WTC11 (cell line): ENCODE data around the gene NTN1.

Source experiments
- ESRRA ChIP-seq: sonication (generic); formaldehyde crosslinking; IDR thresholded peaks from 2 replicates; pipeline ENCODE4 v1.8.1; 2022; ENCODE audit warnings: mild to moderate bottlenecking, missing genetic modification reagents, borderline replicate concordance
- FOXP1 ChIP-seq: sonication (generic); formaldehyde crosslinking; IDR thresholded peaks from 2 replicates; pipeline ENCODE4 v1.8.0; 2022; ENCODE audit warnings: missing genetic modification reagents, mild to moderate bottlenecking, moderate library complexity, borderline replicate concordance
- IRF2 ChIP-seq: sonication (generic); formaldehyde crosslinking; IDR thresholded peaks from 2 replicates; pipeline ENCODE4 v1.8.0; 2022; ENCODE audit warnings: low read depth, missing genetic modification reagents, borderline replicate concordance
- NR3C1 ChIP-seq: sonication (generic); formaldehyde crosslinking; conservative IDR thresholded peaks from 2 replicates; pipeline ENCODE4 v1.8.1; 2023; ENCODE audit warnings: low read depth, mild to moderate bottlenecking, missing genetic modification reagents
- TEAD1 ChIP-seq: sonication (generic); formaldehyde crosslinking; IDR thresholded peaks from 2 replicates; pipeline ENCODE4 v1.8.0; 2022; ENCODE audit warnings: mild to moderate bottlenecking, missing genetic modification reagents
- ZNF138 ChIP-seq: sonication (generic); formaldehyde crosslinking; conservative IDR thresholded peaks from 2 replicates; pipeline ENCODE4 v1.8.1; 2022; ENCODE audit warnings: mild to moderate bottlenecking, moderate library complexity, missing genetic modification reagents
- ZNF263 ChIP-seq: sonication (generic); formaldehyde crosslinking; IDR thresholded peaks from 2 replicates; pipeline ENCODE4 v1.8.1; 2022; ENCODE audit warnings: low read depth, mild to moderate bottlenecking, moderate library complexity, missing genetic modification reagents
- ZNF317 ChIP-seq: sonication (generic); formaldehyde crosslinking; IDR thresholded peaks from 2 replicates; pipeline ENCODE4 v1.8.1; 2023; ENCODE audit warnings: low read depth, mild to moderate bottlenecking, moderate library complexity, missing genetic modification reagents, borderline replicate concordance
- TF ChIP-seq, protein P1 (sequence below): sonication (generic); formaldehyde crosslinking; IDR thresholded peaks from 2 replicates; pipeline ENCODE4 v1.8.1; 2023; ENCODE audit warnings: mild to moderate bottlenecking, missing genetic modification reagents, moderate library complexity
- TF ChIP-seq, protein P2 (sequence below): fragments of 200-600 bp; IDR thresholded peaks from 2 replicates; pipeline ENCODE4 v1.8.0; 2022; ENCODE audit warnings: antibody characterized with exemption
- TF ChIP-seq, protein P3 (sequence below): sonication (generic); formaldehyde crosslinking; IDR thresholded peaks from 2 replicates; pipeline ENCODE4 v1.8.1; 2023; ENCODE audit warnings: mild to moderate bottlenecking, missing genetic modification reagents
- TF ChIP-seq, protein P4 (sequence below): sonication (generic); formaldehyde crosslinking; IDR thresholded peaks from 2 replicates; pipeline ENCODE4 v1.8.1; 2022; ENCODE audit warnings: low read depth, mild to moderate bottlenecking, moderate library complexity, missing genetic modification reagents, borderline replicate concordance
- TF ChIP-seq, protein P5 (sequence below): sonication (generic); formaldehyde crosslinking; IDR thresholded peaks from 2 replicates; pipeline ENCODE4 v1.8.0; 2022; ENCODE audit warnings: missing genetic modification reagents
- TF ChIP-seq, protein P6 (sequence below): fragments of 250-450 bp; sonication (Bioruptor Pico); IDR thresholded peaks from 2 replicates; pipeline ENCODE4 v1.9.0; 2021; ENCODE audit warnings: mild to moderate bottlenecking

DNA sequence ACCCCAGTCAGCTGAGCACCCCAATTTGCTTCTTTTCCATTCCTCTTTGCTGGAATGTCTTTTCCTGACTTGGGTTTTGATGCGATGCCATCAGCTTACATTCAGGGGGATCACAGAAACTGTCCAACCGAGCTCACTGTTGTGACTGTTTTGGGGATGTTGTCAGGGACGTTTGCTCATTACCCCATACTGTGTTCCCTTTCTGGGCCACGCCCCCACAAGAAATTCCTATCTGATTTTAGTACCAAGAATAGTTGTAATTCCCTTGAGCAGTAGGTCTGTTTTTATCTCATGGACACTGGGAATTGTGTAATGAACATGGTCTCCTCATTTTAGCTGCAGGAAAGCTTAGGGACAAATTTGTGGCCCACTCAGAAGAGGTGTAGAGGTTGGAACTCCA is 2.6 kb upstream of the NTN1 start:
- no peak for TF ChIP-seq IRF2 (CRISPR knock-in tag)
- TF ChIP-seq ZNF263 (CRISPR knock-in tag), result no peak
- no peak for TF ChIP-seq ZNF138 (CRISPR knock-in tag)
- TF ChIP-seq, protein P1, sequence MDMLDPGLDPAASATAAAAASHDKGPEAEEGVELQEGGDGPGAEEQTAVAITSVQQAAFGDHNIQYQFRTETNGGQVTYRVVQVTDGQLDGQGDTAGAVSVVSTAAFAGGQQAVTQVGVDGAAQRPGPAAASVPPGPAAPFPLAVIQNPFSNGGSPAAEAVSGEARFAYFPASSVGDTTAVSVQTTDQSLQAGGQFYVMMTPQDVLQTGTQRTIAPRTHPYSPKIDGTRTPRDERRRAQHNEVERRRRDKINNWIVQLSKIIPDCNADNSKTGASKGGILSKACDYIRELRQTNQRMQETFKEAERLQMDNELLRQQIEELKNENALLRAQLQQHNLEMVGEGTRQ (CRISPR knock-in tag), result no peak
- no peak for TF ChIP-seq NR3C1
- TF ChIP-seq, protein P2, sequence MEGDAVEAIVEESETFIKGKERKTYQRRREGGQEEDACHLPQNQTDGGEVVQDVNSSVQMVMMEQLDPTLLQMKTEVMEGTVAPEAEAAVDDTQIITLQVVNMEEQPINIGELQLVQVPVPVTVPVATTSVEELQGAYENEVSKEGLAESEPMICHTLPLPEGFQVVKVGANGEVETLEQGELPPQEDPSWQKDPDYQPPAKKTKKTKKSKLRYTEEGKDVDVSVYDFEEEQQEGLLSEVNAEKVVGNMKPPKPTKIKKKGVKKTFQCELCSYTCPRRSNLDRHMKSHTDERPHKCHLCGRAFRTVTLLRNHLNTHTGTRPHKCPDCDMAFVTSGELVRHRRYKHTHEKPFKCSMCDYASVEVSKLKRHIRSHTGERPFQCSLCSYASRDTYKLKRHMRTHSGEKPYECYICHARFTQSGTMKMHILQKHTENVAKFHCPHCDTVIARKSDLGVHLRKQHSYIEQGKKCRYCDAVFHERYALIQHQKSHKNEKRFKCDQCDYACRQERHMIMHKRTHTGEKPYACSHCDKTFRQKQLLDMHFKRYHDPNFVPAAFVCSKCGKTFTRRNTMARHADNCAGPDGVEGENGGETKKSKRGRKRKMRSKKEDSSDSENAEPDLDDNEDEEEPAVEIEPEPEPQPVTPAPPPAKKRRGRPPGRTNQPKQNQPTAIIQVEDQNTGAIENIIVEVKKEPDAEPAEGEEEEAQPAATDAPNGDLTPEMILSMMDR, result no peak
- TF ChIP-seq, protein P3, sequence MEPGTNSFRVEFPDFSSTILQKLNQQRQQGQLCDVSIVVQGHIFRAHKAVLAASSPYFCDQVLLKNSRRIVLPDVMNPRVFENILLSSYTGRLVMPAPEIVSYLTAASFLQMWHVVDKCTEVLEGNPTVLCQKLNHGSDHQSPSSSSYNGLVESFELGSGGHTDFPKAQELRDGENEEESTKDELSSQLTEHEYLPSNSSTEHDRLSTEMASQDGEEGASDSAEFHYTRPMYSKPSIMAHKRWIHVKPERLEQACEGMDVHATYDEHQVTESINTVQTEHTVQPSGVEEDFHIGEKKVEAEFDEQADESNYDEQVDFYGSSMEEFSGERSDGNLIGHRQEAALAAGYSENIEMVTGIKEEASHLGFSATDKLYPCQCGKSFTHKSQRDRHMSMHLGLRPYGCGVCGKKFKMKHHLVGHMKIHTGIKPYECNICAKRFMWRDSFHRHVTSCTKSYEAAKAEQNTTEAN (CRISPR knock-in tag), result no peak
- TF ChIP-seq FOXP1 (CRISPR knock-in tag), result no peak
- TF ChIP-seq, protein P4, sequence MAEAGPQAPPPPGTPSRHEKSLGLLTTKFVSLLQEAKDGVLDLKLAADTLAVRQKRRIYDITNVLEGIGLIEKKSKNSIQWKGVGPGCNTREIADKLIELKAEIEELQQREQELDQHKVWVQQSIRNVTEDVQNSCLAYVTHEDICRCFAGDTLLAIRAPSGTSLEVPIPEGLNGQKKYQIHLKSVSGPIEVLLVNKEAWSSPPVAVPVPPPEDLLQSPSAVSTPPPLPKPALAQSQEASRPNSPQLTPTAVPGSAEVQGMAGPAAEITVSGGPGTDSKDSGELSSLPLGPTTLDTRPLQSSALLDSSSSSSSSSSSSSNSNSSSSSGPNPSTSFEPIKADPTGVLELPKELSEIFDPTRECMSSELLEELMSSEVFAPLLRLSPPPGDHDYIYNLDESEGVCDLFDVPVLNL, result no peak
- TF ChIP-seq TEAD1 (CRISPR knock-in tag), result no peak
- TF ChIP-seq, protein P5, sequence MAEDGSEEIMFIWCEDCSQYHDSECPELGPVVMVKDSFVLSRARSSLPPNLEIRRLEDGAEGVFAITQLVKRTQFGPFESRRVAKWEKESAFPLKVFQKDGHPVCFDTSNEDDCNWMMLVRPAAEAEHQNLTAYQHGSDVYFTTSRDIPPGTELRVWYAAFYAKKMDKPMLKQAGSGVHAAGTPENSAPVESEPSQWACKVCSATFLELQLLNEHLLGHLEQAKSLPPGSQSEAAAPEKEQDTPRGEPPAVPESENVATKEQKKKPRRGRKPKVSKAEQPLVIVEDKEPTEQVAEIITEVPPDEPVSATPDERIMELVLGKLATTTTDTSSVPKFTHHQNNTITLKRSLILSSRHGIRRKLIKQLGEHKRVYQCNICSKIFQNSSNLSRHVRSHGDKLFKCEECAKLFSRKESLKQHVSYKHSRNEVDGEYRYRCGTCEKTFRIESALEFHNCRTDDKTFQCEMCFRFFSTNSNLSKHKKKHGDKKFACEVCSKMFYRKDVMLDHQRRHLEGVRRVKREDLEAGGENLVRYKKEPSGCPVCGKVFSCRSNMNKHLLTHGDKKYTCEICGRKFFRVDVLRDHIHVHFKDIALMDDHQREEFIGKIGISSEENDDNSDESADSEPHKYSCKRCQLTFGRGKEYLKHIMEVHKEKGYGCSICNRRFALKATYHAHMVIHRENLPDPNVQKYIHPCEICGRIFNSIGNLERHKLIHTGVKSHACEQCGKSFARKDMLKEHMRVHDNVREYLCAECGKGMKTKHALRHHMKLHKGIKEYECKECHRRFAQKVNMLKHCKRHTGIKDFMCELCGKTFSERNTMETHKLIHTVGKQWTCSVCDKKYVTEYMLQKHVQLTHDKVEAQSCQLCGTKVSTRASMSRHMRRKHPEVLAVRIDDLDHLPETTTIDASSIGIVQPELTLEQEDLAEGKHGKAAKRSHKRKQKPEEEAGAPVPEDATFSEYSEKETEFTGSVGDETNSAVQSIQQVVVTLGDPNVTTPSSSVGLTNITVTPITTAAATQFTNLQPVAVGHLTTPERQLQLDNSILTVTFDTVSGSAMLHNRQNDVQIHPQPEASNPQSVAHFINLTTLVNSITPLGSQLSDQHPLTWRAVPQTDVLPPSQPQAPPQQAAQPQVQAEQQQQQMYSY, result no peak
- no peak for TF ChIP-seq ZNF317
- TF ChIP-seq, protein P6, sequence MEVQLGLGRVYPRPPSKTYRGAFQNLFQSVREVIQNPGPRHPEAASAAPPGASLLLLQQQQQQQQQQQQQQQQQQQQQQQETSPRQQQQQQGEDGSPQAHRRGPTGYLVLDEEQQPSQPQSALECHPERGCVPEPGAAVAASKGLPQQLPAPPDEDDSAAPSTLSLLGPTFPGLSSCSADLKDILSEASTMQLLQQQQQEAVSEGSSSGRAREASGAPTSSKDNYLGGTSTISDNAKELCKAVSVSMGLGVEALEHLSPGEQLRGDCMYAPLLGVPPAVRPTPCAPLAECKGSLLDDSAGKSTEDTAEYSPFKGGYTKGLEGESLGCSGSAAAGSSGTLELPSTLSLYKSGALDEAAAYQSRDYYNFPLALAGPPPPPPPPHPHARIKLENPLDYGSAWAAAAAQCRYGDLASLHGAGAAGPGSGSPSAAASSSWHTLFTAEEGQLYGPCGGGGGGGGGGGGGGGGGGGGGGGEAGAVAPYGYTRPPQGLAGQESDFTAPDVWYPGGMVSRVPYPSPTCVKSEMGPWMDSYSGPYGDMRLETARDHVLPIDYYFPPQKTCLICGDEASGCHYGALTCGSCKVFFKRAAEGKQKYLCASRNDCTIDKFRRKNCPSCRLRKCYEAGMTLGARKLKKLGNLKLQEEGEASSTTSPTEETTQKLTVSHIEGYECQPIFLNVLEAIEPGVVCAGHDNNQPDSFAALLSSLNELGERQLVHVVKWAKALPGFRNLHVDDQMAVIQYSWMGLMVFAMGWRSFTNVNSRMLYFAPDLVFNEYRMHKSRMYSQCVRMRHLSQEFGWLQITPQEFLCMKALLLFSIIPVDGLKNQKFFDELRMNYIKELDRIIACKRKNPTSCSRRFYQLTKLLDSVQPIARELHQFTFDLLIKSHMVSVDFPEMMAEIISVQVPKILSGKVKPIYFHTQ (CRISPR knock-in tag), result no peak
- no peak for TF ChIP-seq ESRRA (CRISPR knock-in tag)
